ENCODE results near the gene ZNF12.
"Not testable (repeated sequence)": the region's sequence is repeated elsewhere in the genome, so short reads cannot be mapped to it uniquely, and the experiment has no call there.

ZNF12 gene

GRCh38 chr7:6706666-6707407 is at the start of gene ZNF12:
TSS of gene ZNF12 (minus strand) at chr7:6706947. CDS start at chr7:6705173, 1,774 bp downstream.
- no peak for TF ChIP-seq CTCF (IDR thresholded peaks at IDR 0.05)
- TF ChIP-seq ZFX (IDR thresholded peaks at IDR 0.05; ENCODE audit: borderline replicate concordance) = no peak
- peak within 1 kb of the TSS; percentile 77 for H3K27ac ChIP-seq

DNA sequence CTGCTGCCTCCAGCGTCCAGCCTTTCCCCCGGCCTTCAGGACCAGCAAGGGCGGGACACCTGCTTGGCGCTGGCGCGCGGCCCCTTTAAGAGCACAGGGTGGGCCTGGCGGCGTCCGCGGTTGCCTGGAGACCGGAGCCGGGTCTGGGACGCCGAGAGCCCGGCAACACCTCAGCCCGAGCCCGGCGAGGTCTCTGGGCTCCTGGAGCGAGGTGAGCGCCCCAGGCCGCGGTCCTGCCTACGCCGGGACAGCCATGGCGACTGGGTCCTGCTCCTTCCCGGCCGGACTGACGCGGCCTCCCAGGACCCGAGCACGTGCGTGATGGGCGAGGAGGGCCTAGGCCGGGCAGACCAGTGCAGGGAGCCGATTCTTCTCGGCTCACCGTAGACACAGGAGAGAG is 47.2 kb upstream of the ZNF12 start, which contains the start of gene RSPH10B2:
RSPH10B2 (plus strand) TSS at position 140 of the 400 bp plus-strand sequence. CDS start 3,575 bp downstream, outside the sequence.
- not testable (repeated sequence) for H3K27ac ChIP-seq

DNA sequence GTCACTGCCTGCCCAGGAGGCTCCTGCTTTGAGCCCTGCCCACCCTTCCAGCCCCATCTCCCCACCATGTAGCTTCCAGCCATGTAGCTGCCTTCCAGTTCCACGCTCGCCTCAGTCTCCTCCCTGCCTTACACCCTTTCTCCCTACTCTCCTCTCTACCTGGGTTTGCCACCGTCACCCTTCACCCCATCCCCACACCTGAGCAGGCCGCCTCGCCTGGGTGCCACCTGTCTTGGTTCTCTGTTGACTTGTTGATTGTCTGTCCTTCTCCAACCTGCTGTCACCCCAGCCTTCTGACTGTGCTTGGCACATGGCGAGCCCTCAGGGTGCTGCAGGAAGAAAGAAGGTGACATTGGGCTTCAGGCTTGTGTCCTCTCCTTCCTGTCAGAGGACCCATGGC is 43.4 kb upstream of the ZNF12 start:
- H3K27ac ChIP-seq = not testable (repeated sequence)

- not testable (repeated sequence) for H3K27ac ChIP-seq
Observed at GRCh38 chr7:6749335-6749734, 42.6 kb upstream of the ZNF12 start.

- H3K27ac ChIP-seq = not testable (repeated sequence)
Observed at GRCh38 chr7:6744410-6745100, 37.8 kb upstream of the ZNF12 start.

DNA sequence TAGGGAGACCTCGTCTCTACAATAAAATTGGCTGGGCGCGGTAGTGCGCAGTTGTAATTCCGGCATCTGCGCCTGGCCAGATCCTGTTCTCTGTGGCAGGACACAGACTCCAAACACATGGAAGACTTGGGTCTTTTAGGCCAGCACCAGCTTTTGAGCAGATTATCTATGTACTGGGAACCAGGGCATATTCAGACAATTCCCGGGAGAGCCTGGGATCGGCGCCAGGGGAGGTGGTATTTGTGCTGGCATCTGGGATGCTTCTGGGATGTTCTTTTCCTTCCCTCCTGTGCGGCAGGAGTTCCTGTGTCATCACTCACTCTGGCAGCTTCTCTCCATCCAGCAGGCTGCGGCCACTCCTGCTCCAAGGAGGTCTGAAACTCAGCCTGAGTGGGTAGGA is 31.7 kb upstream of the ZNF12 start:
- H3K27ac ChIP-seq = not testable (repeated sequence)

- TF ChIP-seq ZFX (IDR thresholded peaks at IDR 0.05; ENCODE audit: borderline replicate concordance) = no peak
- no peak for TF ChIP-seq CTCF (IDR thresholded peaks at IDR 0.05)
Observed at GRCh38 chr7:6730343-6730633, 23.5 kb upstream of the ZNF12 start.

GRCh38 chr7:6729492-6730342 is 23.0 kb upstream of the ZNF12 start:
- H3K27ac ChIP-seq = peak overlapping the region; percentile 59
- TF ChIP-seq ZFX (IDR thresholded peaks at IDR 0.05; ENCODE audit: borderline replicate concordance) = no peak

More at GRCh38 chr7:6730343-6730633, 23.5 kb upstream of the ZNF12 start:
- H3K27ac ChIP-seq = peak overlapping the region; percentile 59; the same call in 1 of the 2 replicates

- peak overlapping the region; percentile 59 for H3K27ac ChIP-seq
Observed at GRCh38 chr7:6728893-6729491, 22.2 kb upstream of the ZNF12 start.

DNA sequence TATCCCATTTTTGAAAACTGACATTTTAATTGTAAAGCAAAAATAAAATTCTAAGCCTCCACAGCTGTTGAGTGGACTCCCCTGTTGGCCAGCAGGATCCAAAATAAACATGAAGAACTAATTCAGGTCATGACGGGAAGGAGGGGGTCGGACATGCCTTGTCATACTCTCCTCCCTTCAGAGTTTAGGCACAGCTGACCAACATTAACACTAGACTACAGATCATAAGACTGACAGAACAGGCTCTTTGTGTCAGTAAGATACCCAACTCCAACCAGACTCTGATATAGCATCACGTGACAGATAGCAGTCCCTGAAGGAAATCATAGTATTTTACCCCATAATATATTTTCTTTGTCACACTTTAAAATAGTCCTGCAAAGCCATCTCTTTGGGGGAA is 20.9 kb upstream of the ZNF12 start:
- H3K27ac ChIP-seq = no peak overlapping the region
- TF ChIP-seq CTCF (IDR thresholded peaks at IDR 0.05) (no peak), ZFX (IDR thresholded peaks at IDR 0.05; ENCODE audit: borderline replicate concordance) (no peak)

DNA sequence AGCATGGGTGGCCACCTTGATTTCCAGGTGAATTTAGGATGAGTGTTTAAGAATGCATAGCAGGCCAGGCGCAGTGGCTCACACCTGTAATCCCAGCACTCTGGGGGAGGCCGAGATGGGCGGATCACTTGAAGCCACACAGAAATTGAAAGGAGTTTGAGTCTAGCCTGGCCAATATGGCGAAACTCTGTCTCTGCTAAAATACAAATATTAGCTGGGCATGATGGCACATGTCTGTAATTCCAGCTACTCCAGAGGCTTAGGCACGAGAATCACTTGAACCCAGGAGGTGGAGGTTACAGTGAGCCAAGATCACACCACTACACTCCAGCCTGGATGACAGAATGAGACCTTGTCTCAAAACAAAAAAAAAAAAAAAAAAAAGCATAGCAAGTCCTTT is 19.6 kb upstream of the ZNF12 start:
- not testable (repeated sequence) for H3K27ac ChIP-seq
